HG03108 (cell line): Measurements from ENCODE around the gene GALK2.

ENCODE experiments used
- ATAC-seq: cut with Tn5 transposase; IDR thresholded peaks from one replicate; pipeline ENCODE4 v1.9.1; 2021; ENCODE audit warnings: moderate library complexity; ENCODE audit not compliant: unreplicated experiment

GALK2 gene

GRCh38 chr15:49169880-49170597, at the start of gene GALK2:
Gene GALK2 (plus strand): TSS chr15:49170247. CDS start chr15:49170323, 76 bp downstream.
- ATAC-seq, result peak; percentile 96

- ATAC-seq, result no peak
Observed at GRCh38 chr15:49120832-49121231, 49.2 kb upstream of the GALK2 start.

- ATAC-seq, result no peak
Observed at GRCh38 chr15:49121901-49122300, 48.1 kb upstream of the GALK2 start.

GRCh38 chr15:49122541-49123062, 47.4 kb upstream of the GALK2 start:
- no peak for ATAC-seq

GRCh38 chr15:49124371-49124770, 45.7 kb upstream of the GALK2 start:
- ATAC-seq, result no peak

GRCh38 chr15:49131403-49131802, 38.6 kb upstream of the GALK2 start:
- no peak for ATAC-seq

- ATAC-seq, result peak; percentile 22
Observed at GRCh38 chr15:49134683-49135341, 35.2 kb upstream of the GALK2 start.

- peak; percentile 61 for ATAC-seq
Observed at GRCh38 chr15:49135342-49135857, 34.6 kb upstream of the GALK2 start.

- no peak for ATAC-seq
Observed at GRCh38 chr15:49135911-49136310, 34.1 kb upstream of the GALK2 start.

GRCh38 chr15:49137861-49138260, 32.2 kb upstream of the GALK2 start:
- ATAC-seq, result no peak

GRCh38 chr15:49145651-49146609, 24.1 kb upstream of the GALK2 start:
- ATAC-seq, result no peak

GRCh38 chr15:49148298-49148697, 21.7 kb upstream of the GALK2 start:
- ATAC-seq, result no peak

GRCh38 chr15:49148727-49149126, 21.3 kb upstream of the GALK2 start:
- no peak for ATAC-seq

GRCh38 chr15:49151831-49152230, 18.2 kb upstream of the GALK2 start:
- ATAC-seq, result no peak

- ATAC-seq, result no peak
Observed at GRCh38 chr15:49152552-49153312, 17.3 kb upstream of the GALK2 start.

GRCh38 chr15:49154359-49154758, 15.7 kb upstream of the GALK2 start:
- no peak for ATAC-seq

- peak; percentile 6 for ATAC-seq
Observed at GRCh38 chr15:49154799-49155109, 15.3 kb upstream of the GALK2 start.

- peak; percentile 91 for ATAC-seq
Observed at GRCh38 chr15:49155110-49155833, 14.8 kb upstream of the GALK2 start, which contains the start of gene COPS2. Gene COPS2 (minus strand): TSS chr15:49155599. CDS start chr15:49155578, 21 bp downstream.

GRCh38 chr15:49155834-49156627, 14.0 kb upstream of the GALK2 start:
- no peak for ATAC-seq
